K562 (cell line): ENCODE results near the gene SACM1L. TPM values are rescaled to one million over a fixed set of nuclear protein-coding genes. Genes with fewer than 3 reads are reported as not detected.

Source experiments
- BHLHE40 ChIP-seq: IDR thresholded peaks from 2 replicates; pipeline ENCODE4 v1.6.1; 2011; ENCODE audit warnings: low read length, improper control_type of control experiment
- CC2D1A ChIP-seq: fragments of 450-650 bp; IDR thresholded peaks from 2 replicates; pipeline ENCODE4 v1.6.1; 2017; ENCODE audit warnings: mild to moderate bottlenecking
- FOXJ2 ChIP-seq: fragments of 200-800 bp; sonication (Bioruptor generic); IDR thresholded peaks from 2 replicates; pipeline ENCODE4 v1.6.1; 2016; ENCODE audit warnings: missing genetic modification characterization, missing compliant biosample characterization
- KLF1 ChIP-seq: fragments of 450-650 bp; IDR thresholded peaks from 2 replicates; pipeline ENCODE4 v1.6.1; 2016; ENCODE audit warnings: missing genetic modification characterization, missing compliant biosample characterization
- MAZ ChIP-seq, 2 experiments: fragments of 450-650 bp in 1 of 2; sonication (generic) in 1 of 2; formaldehyde crosslinking; IDR thresholded peaks in 1 of 2; conservative IDR thresholded peaks in 1 of 2; 2 replicates each; pipeline versions ENCODE4 v1.4.0 to v1.5.0; 2020; ENCODE audit warnings: mild to moderate bottlenecking in 1 of 2, missing genetic modification reagents in 1 of 2
- MXI1 ChIP-seq: IDR thresholded peaks from 2 replicates; pipeline ENCODE4 v1.6.1; 2011; ENCODE audit warnings: low read depth, mild to moderate bottlenecking, improper control_type of control experiment, low read length
- MYC ChIP-seq, 2 experiments: fragments of 250-450 bp in 1 of 2; sonication (Bioruptor Pico) in 1 of 2; IDR thresholded peaks; 2 replicates each; pipeline versions ENCODE4 v1.5.1 to v1.6.1; 2012 to 2021; ENCODE audit warnings: low read depth in 2 of 2, borderline replicate concordance in 1 of 2, improper control_type of control experiment in 1 of 2, low read length in 1 of 2, mild to moderate bottlenecking in 1 of 2, moderate library complexity in 1 of 2
- NR1H2 ChIP-seq: sonication (generic); formaldehyde crosslinking; IDR thresholded peaks from 2 replicates; pipeline ENCODE4 v1.4.0; 2020; ENCODE audit warnings: mild to moderate bottlenecking, missing genetic modification reagents
- RB1 ChIP-seq: fragments of 450-650 bp; IDR thresholded peaks from 2 replicates; pipeline ENCODE4 v1.6.1; 2017; ENCODE audit warnings: low read depth, mild to moderate bottlenecking
- SMC3 ChIP-seq: conservative IDR thresholded peaks from 2 replicates; pipeline ENCODE4 v1.6.1; 2011; ENCODE audit warnings: low read depth, low read length, improper control_type of control experiment; ENCODE audit not compliant: insufficient read depth
- TEAD1 ChIP-seq, 2 experiments: fragments of 450-650 bp in 1 of 2; sonication (generic) in 1 of 2; formaldehyde crosslinking; IDR thresholded peaks; 2 replicates each; pipeline versions ENCODE4 v1.4.0 to v1.8.0; 2020 to 2022; ENCODE audit warnings: mild to moderate bottlenecking in 2 of 2, missing genetic modification reagents in 1 of 2
- polyA plus RNA-seq, 8 experiments: library from polyadenylated mRNA; depleted of rRNA in 4 of 8; stranded (reverse) in 5 of 8; unstranded in 3 of 8; fragments of >200 nt; fragmentation: Nextera tagmentation in 2 of 8; fragmentation: Illumina TruSeq in 1 of 8; extraction: Ambion mirVana in 2 of 8; extraction: Trizol in 1 of 8; gene quantifications; 2 replicates each; pipeline versions ENCODE4 v1.2.1 to v1.2.3, GENCODE V29; 2011 to 2014; ENCODE audit warnings: inconsistent platforms in 1 of 8, missing spikeins in 1 of 8
- total RNA-seq, 7 experiments: library from RNA; depleted of rRNA in 6 of 7; stranded (reverse); fragments of >200 nt in 6 of 7; fragmentation: Illumina TruSeq in 2 of 7; extraction: Trizol in 2 of 7; gene quantifications; 2 replicates each; pipeline versions ENCODE4 v1.2.1 to v1.2.3, GENCODE V29; 2011 to 2021; ENCODE audit warnings: low replicate concordance in 1 of 7
- TF ChIP-seq, protein P1 (sequence below): fragments of 450-650 bp; conservative IDR thresholded peaks from 2 replicates; pipeline ENCODE4 v1.6.1; 2016; ENCODE audit warnings: missing genetic modification characterization, low read depth, mild to moderate bottlenecking, control low read depth, missing compliant biosample characterization
- TF ChIP-seq, protein P2 (sequence below), 3 experiments: IDR thresholded peaks in 2 of 3; conservative IDR thresholded peaks in 1 of 3; 2 replicates each; pipeline ENCODE4 v1.5.1; 2011 to 2012; ENCODE audit warnings: low read length in 3 of 3, mild to moderate bottlenecking in 3 of 3, control low read depth in 2 of 3, improper control_type of control experiment in 1 of 3, inconsistent platforms in 1 of 3, low read depth in 1 of 3, mixed read lengths in 1 of 3, moderate library complexity in 1 of 3; ENCODE audit not compliant: insufficient read depth in 2 of 3
- TF ChIP-seq, protein P3 (sequence below), 2 experiments: fragments of 450-650 bp in 1 of 2; sonication (generic) in 1 of 2; formaldehyde crosslinking in 1 of 2; IDR thresholded peaks in 1 of 2; conservative IDR thresholded peaks in 1 of 2; 2 replicates each; pipeline versions ENCODE4 v1.6.1 to v1.8.1; 2016 to 2023; ENCODE audit warnings: mild to moderate bottlenecking in 2 of 2, moderate library complexity in 2 of 2, inconsistent platforms in 1 of 2, missing genetic modification reagents in 1 of 2

Gene SACM1L
- total and polyA plus RNA-seq, 9 of the 15 experiments (the other 6 are each of a cell fraction or from before 2014, with no cell fraction given), result 25.7 to 67.2 (median 40.3) TPM

DNA sequence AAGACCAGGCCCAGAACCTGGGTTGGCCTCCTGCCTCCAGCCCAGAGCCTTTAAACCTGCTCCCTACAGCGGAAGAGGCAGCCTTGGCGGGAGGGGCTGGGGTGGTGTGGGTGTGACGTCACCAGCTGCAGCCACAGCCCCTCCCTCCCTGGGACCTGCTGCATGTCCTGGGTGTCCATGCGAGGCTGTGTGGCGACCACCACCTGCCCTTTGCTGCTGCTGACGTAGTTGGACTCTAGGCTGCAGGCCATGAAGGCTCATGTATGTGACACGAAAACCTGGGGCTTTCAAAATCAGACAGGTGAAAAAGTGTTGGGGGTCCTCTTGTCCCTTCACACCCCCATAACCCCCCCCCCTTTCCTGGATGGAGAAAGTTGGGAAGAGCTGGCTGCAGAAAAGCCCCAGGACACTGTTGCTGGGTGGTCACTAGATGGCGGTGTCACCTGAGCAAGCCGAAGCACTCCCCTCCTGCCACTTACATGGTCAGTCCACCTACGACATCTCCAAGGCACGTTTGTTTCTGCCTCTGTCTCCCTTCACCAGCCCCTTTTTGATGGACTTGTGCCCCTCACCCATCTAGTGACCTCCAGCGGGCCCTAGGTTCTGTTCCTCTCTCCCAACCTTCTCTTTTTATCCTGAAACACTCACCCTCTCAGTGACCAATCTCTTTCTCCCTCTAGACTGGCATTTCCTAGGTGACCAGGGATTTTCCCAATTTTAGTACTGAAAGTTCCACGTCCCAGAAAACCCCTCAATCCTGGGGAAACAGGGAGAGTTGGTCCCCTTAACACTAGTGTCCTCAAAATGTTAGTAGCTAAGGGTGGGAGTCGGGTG is 71.9 kb downstream of the SACM1L start (continued):
- TF ChIP-seq TEAD1 (CRISPR knock-in tag; IDR thresholded peaks at IDR 0.05) (0 out of 4 replicates have a peak, but pooled peaks of 1 of the 2 experiments have one; percentile 10), MXI1 (no peak), FOXJ2 (tag) (0 out of 2 replicates have a peak, but pooled peaks have one; percentile 24), MAZ (CRISPR knock-in tag; conservative IDR thresholded peaks at IDR 0.05 in 1 of 2, IDR thresholded peaks at IDR 0.05 in 1 of 2) (peak in 1 of 2 experiments; percentile 57; a peak in 2 of 4 replicates), KLF1 (0 out of 2 replicates have a peak, but pooled peaks have one; percentile 20), BHLHE40 (0 out of 2 replicates have a peak, but pooled peaks have one; percentile 30), SMC3 (peak; percentile 94), CC2D1A (peak; percentile 79), RB1 (peak; percentile 18; the same call in 1 of the 2 replicates), MYC (IDR thresholded peaks at IDR 0.05; ENCODE audit: low read depth, low read length) (0 out of 2 replicates have a peak, but pooled peaks have one; percentile 20), MYC (CRISPR knock-in tag; IDR thresholded peaks at IDR 0.05; ENCODE audit: borderline replicate concordance, low read depth) (no peak), NR1H2 (CRISPR knock-in tag) (no peak)
- TF ChIP-seq, protein P1, sequence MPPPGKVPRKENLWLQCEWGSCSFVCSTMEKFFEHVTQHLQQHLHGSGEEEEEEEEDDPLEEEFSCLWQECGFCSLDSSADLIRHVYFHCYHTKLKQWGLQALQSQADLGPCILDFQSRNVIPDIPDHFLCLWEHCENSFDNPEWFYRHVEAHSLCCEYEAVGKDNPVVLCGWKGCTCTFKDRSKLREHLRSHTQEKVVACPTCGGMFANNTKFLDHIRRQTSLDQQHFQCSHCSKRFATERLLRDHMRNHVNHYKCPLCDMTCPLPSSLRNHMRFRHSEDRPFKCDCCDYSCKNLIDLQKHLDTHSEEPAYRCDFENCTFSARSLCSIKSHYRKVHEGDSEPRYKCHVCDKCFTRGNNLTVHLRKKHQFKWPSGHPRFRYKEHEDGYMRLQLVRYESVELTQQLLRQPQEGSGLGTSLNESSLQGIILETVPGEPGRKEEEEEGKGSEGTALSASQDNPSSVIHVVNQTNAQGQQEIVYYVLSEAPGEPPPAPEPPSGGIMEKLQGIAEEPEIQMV (tag), result no peak
- TF ChIP-seq, protein P2, sequence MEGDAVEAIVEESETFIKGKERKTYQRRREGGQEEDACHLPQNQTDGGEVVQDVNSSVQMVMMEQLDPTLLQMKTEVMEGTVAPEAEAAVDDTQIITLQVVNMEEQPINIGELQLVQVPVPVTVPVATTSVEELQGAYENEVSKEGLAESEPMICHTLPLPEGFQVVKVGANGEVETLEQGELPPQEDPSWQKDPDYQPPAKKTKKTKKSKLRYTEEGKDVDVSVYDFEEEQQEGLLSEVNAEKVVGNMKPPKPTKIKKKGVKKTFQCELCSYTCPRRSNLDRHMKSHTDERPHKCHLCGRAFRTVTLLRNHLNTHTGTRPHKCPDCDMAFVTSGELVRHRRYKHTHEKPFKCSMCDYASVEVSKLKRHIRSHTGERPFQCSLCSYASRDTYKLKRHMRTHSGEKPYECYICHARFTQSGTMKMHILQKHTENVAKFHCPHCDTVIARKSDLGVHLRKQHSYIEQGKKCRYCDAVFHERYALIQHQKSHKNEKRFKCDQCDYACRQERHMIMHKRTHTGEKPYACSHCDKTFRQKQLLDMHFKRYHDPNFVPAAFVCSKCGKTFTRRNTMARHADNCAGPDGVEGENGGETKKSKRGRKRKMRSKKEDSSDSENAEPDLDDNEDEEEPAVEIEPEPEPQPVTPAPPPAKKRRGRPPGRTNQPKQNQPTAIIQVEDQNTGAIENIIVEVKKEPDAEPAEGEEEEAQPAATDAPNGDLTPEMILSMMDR (IDR thresholded peaks at IDR 0.05 in 2 of 3, conservative IDR thresholded peaks at IDR 0.05 in 1 of 3; ENCODE audit: insufficient read depth in 2 of 3, low read depth in 1 of 3, low read length in 3 of 3), result peak; percentile 93
- TF ChIP-seq, protein P3, sequence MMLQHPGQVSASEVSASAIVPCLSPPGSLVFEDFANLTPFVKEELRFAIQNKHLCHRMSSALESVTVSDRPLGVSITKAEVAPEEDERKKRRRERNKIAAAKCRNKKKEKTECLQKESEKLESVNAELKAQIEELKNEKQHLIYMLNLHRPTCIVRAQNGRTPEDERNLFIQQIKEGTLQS (IDR thresholded peaks at IDR 0.05), result peak; percentile 83
- TF ChIP-seq, protein P3 (CRISPR knock-in tag; conservative IDR thresholded peaks at IDR 0.05), result no peak
